ENCODE results near the gene SLC4A5. TPM values are rescaled to one million over a fixed set of nuclear protein-coding genes. Genes with fewer than 3 reads are reported as not detected.

SLC4A5 gene
- total RNA-seq, 4 donors from 2014 or later = 3.2 to 30.4 (median 4.2) TPM

- 86% methylated on average over 1 of the region's 1 CpG for WGBS
- TF ChIP-seq EP300 (IDR thresholded peaks at IDR 0.05) (no peak), POLR2A (IDR thresholded peaks at IDR 0.05) (no peak), CTCF (IDR thresholded peaks at IDR 0.05) (no peak), POLR2AphosphoS5 (IDR thresholded peaks at IDR 0.05) (no peak)
- H3K9me3 ChIP-seq = no peaks in the 10 kb centered on the region
- DNase-seq (ENCODE audit: low spot score in 2 of 2) = no peak
- no peak overlapping the region for H3K27ac ChIP-seq
- peaks cover 22% of the 10 kb centered on the region for H3K36me3 ChIP-seq
- peaks cover 54% of the 10 kb centered on the region for H3K4me1 ChIP-seq
- H3K4me3 ChIP-seq = no peak overlapping the region
- H3K27me3 ChIP-seq = no peaks in the 10 kb centered on the region
Measured at GRCh38 chr2:74174909-74175308, 168.3 kb downstream of the SLC4A5 start.

GRCh38 chr2:74168739-74169138 is 174.5 kb downstream of the SLC4A5 start:
- 71% methylated on average over 2 of the region's 2 CpGs for WGBS
- Histone ChIP-seq H3K27ac (no peak overlapping the region), H3K4me3 (no peak overlapping the region), H3K4me1 (peaks cover 9% of the 10 kb centered on the region), H3K36me3 (peaks cover 81% of the 10 kb centered on the region), H3K27me3 (no peaks in the 10 kb centered on the region), H3K9me3 (no peaks in the 10 kb centered on the region)
- TF ChIP-seq EP300 (IDR thresholded peaks at IDR 0.05) = no peak
- no peak for TF ChIP-seq CTCF (IDR thresholded peaks at IDR 0.05)
- TF ChIP-seq POLR2A (IDR thresholded peaks at IDR 0.05) = no peak
- no peak for DNase-seq (ENCODE audit: low spot score in 2 of 2)

Other genes starting within 250 kb of the SLC4A5 start
- gene BOLA3, start 195.5 kb downstream of the SLC4A5 start, total RNA-seq = 10 to 100 TPM; 18.9 to 44.0 (median 28.1) TPM
- 10 to 100 TPM; 65.2 to 96.6 (median 79.2) TPM for gene MOB1A, start 164.5 kb downstream of the SLC4A5 start, total RNA-seq
- 10 to 100 TPM; 15.5 to 28.1 (median 17.5) TPM for gene MTHFD2, start 144.8 kb downstream of the SLC4A5 start, total RNA-seq
- gene DCTN1, start 36.9 kb upstream of the SLC4A5 start, total RNA-seq = 100 to 1,000 TPM in 3 of 4 donors, 10 to 100 TPM in 1; 83.4 to 122 (median 105) TPM
- 1 to 10 TPM in 3 of 4 donors, under 1 TPM in 1; 0.87 to 2.1 (median 1.4) TPM for gene C2orf81, start 78.2 kb upstream of the SLC4A5 start, total RNA-seq
- 10 to 100 TPM in 2 of 4 donors, 1 to 10 TPM in 2; 5.0 to 12.0 (median 8.5) TPM for gene WDR54, start 78.3 kb upstream of the SLC4A5 start, total RNA-seq
- gene RTKN, start 98.5 kb upstream of the SLC4A5 start, total RNA-seq = 10 to 100 TPM; 48.2 to 63.1 (median 56.7) TPM
- 10 to 100 TPM; 15.9 to 75.9 (median 36.0) TPM for gene INO80B, start 111.7 kb upstream of the SLC4A5 start, total RNA-seq
- 100 to 1,000 TPM in 1 of 4 donors, 10 to 100 TPM in 3; 40.7 to 121 (median 47.0) TPM for gene WBP1, start 115.0 kb upstream of the SLC4A5 start, total RNA-seq
- gene MOGS, start 122.0 kb upstream of the SLC4A5 start, total RNA-seq = 10 to 100 TPM; 44.1 to 81.3 (median 50.1) TPM
- 10 to 100 TPM; 13.1 to 36.0 (median 26.7) TPM for gene MRPL53, start 129.3 kb upstream of the SLC4A5 start, total RNA-seq
- 10 to 100 TPM; 10.4 to 31.1 (median 18.7) TPM for gene CCDC142, start 139.6 kb upstream of the SLC4A5 start, total RNA-seq
- gene TTC31, start 139.7 kb upstream of the SLC4A5 start, total RNA-seq = 10 to 100 TPM; 20.4 to 45.5 (median 27.4) TPM
- 1 to 10 TPM in 1 of 4 donors, not detected in 3; 1.2 TPM for gene LBX2, start 156.2 kb upstream of the SLC4A5 start, total RNA-seq
- 10 to 100 TPM; 15.6 to 77.0 (median 19.7) TPM for gene PCGF1, start 164.3 kb upstream of the SLC4A5 start, total RNA-seq
- under 1 TPM in 1 of 4 donors, not detected in 3; 0.56 TPM for gene TLX2, start 171.0 kb upstream of the SLC4A5 start, total RNA-seq
- 10 to 100 TPM in 1 of 4 donors, 1 to 10 TPM in 3; 2.7 to 12.8 (median 6.4) TPM for gene DQX1, start 182.8 kb upstream of the SLC4A5 start, total RNA-seq
- 100 to 1,000 TPM; 111 to 170 (median 145) TPM for gene AUP1, start 186.3 kb upstream of the SLC4A5 start, total RNA-seq
- 10 to 100 TPM; 23.7 to 31.2 (median 27.1) TPM for gene HTRA2, start 186.5 kb upstream of the SLC4A5 start, total RNA-seq
- gene LOXL3, start 210.5 kb upstream of the SLC4A5 start, total RNA-seq = 1 to 10 TPM in 3 of 4 donors, under 1 TPM in 1; 0.23 to 3.8 (median 1.5) TPM
- 10 to 100 TPM in 1 of 4 donors, 1 to 10 TPM in 3; 3.3 to 10.6 (median 5.4) TPM for gene DOK1, start 211.3 kb upstream of the SLC4A5 start, total RNA-seq